Measurements from ENCODE around the gene CHL1. TPM values are rescaled to one million over a fixed set of nuclear protein-coding genes. Genes with fewer than 3 reads are reported as not detected.

Gene CHL1
- polyA plus RNA-seq, 2 of the 4 experiments (the other 2 are of a cell fraction): 0.05 TPM; not detected in 1

- TF ChIP-seq, protein P1, sequence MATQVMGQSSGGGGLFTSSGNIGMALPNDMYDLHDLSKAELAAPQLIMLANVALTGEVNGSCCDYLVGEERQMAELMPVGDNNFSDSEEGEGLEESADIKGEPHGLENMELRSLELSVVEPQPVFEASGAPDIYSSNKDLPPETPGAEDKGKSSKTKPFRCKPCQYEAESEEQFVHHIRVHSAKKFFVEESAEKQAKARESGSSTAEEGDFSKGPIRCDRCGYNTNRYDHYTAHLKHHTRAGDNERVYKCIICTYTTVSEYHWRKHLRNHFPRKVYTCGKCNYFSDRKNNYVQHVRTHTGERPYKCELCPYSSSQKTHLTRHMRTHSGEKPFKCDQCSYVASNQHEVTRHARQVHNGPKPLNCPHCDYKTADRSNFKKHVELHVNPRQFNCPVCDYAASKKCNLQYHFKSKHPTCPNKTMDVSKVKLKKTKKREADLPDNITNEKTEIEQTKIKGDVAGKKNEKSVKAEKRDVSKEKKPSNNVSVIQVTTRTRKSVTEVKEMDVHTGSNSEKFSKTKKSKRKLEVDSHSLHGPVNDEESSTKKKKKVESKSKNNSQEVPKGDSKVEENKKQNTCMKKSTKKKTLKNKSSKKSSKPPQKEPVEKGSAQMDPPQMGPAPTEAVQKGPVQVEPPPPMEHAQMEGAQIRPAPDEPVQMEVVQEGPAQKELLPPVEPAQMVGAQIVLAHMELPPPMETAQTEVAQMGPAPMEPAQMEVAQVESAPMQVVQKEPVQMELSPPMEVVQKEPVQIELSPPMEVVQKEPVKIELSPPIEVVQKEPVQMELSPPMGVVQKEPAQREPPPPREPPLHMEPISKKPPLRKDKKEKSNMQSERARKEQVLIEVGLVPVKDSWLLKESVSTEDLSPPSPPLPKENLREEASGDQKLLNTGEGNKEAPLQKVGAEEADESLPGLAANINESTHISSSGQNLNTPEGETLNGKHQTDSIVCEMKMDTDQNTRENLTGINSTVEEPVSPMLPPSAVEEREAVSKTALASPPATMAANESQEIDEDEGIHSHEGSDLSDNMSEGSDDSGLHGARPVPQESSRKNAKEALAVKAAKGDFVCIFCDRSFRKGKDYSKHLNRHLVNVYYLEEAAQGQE (IDR thresholded peaks at IDR 0.05): no peak
Observed at GRCh38 chr3:354432-354831, 157.9 kb downstream of the CHL1 start (continued).

DNA sequence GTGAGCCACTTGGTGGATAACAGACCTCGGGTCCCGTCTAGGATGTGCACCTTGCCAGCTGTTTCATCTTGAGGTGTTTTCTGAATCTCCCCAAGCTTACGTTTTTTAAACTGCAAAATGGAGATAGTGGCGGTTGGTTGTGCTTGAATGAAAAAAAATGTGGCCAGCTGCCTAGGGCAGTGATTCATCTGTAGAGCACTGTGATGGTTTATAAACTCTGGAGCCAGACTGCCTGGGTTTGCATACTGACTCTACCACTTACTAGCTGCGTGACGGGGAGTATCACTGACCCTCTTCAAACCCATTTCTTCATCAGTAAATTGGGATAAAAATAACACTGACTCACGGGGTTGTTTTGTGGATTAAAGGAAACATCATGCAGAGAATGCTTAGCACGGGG is 159.1 kb downstream of the CHL1 start:
- Histone ChIP-seq H3K9me3 (no peaks in the 10 kb centered on the region), H3K4me1 (no peaks in the 10 kb centered on the region), H3K4me3 (no peak overlapping the region), H3K4me2 (no peak overlapping the region), H3K27ac (no peak overlapping the region)
- ChIA-PET POLR2A (interaction anchor here (0.8 kb wide), 1 partner anchor 344 kb away, joined by 3 read pairs; no protein-coding TSS in a partner anchor), CTCF (interaction anchor here (1.9 to 5.8 kb wide), 3 partner anchors 8 to 314 kb away, joined by 4 to 67 read pairs (median 12); no protein-coding TSS in a partner anchor)
- TF ChIP-seq JUNB (IDR thresholded peaks at IDR 0.05) (no peak), RARB (CRISPR knock-in tag; IDR thresholded peaks at IDR 0.05) (no peak), JUN (IDR thresholded peaks at IDR 0.05) (no peak), RCOR1 (IDR thresholded peaks at IDR 0.05; ENCODE audit: low read depth, low read length) (no peak), CBX8 (IDR thresholded peaks at IDR 0.05) (no peak), FOSB (CRISPR knock-in tag; IDR thresholded peaks at IDR 0.05) (no peak), KDM1A (IDR thresholded peaks at IDR 0.05; ENCODE audit: low read depth) (no peak), EP300 (IDR thresholded peaks at IDR 0.05) (no peak), POLR2A (IDR thresholded peaks at IDR 0.05; ENCODE audit: low read length) (no peak), ESRRA (IDR thresholded peaks at IDR 0.05; ENCODE audit: borderline replicate concordance, low read length) (no peak), MAFK (IDR thresholded peaks at IDR 0.05; ENCODE audit: partially characterized antibody) (no peak), EHF (CRISPR knock-in tag; IDR thresholded peaks at IDR 0.05) (no peak)
- TF ChIP-seq, protein P2, sequence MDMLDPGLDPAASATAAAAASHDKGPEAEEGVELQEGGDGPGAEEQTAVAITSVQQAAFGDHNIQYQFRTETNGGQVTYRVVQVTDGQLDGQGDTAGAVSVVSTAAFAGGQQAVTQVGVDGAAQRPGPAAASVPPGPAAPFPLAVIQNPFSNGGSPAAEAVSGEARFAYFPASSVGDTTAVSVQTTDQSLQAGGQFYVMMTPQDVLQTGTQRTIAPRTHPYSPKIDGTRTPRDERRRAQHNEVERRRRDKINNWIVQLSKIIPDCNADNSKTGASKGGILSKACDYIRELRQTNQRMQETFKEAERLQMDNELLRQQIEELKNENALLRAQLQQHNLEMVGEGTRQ (IDR thresholded peaks at IDR 0.05): no peak
- TF ChIP-seq, protein P3, sequence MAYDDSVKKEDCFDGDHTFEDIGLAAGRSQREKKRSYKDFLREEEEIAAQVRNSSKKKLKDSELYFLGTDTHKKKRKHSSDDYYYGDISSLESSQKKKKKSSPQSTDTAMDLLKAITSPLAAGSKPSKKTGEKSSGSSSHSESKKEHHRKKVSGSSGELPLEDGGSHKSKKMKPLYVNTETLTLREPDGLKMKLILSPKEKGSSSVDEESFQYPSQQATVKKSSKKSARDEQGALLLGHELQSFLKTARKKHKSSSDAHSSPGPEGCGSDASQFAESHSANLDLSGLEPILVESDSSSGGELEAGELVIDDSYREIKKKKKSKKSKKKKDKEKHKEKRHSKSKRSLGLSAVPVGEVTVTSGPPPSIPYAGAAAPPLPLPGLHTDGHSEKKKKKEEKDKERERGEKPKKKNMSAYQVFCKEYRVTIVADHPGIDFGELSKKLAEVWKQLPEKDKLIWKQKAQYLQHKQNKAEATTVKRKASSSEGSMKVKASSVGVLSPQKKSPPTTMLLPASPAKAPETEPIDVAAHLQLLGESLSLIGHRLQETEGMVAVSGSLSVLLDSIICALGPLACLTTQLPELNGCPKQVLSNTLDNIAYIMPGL (CRISPR knock-in tag; IDR thresholded peaks at IDR 0.05; ENCODE audit: borderline replicate concordance): no peak
- no peak for ATAC-seq
- WGBS (ENCODE audit: missing lambda C conversion rate): 17% methylated on average over 8 of the region's 8 CpGs
- no peak for DNase-seq (ENCODE audit: low read depth in 1 of 2, low spot score in 1 of 2)
- no peak for FAIRE-seq

GRCh38 chr3:356952-357351 is 160.4 kb downstream of the CHL1 start:
- CTCF ChIA-PET: interaction anchor here (2.8 kb wide), 1 partner anchor 314 kb away, joined by 9 read pairs; no protein-coding TSS in a partner anchor
- DNase-seq (ENCODE audit: low read depth in 1 of 2, low spot score in 1 of 2): no peak
- TF ChIP-seq CEBPB (IDR thresholded peaks at IDR 0.05) (no peak), POLR2AphosphoS2 (conservative IDR thresholded peaks at IDR 0.05; ENCODE audit: low read length) (no peak), KDM5A (IDR thresholded peaks at IDR 0.05) (no peak), FOXS1 (CRISPR knock-in tag; IDR thresholded peaks at IDR 0.05) (no peak), EHF (CRISPR knock-in tag; IDR thresholded peaks at IDR 0.05) (no peak), POLR2A (IDR thresholded peaks at IDR 0.05; ENCODE audit: low read length) (no peak), HDAC2 (IDR thresholded peaks at IDR 0.05) (no peak), MAZ (IDR thresholded peaks at IDR 0.05; ENCODE audit: borderline replicate concordance, low read depth, low read length) (no peak), ZC3H11A (IDR thresholded peaks at IDR 0.05) (no peak), MYC (IDR thresholded peaks at IDR 0.05; ENCODE audit: borderline replicate concordance, low read length) (no peak), TP53 (CRISPR knock-in tag; IDR thresholded peaks at IDR 0.05) (no peak), CBX2 (IDR thresholded peaks at IDR 0.05; ENCODE audit: borderline replicate concordance, low read depth) (no peak), RARB (CRISPR knock-in tag; IDR thresholded peaks at IDR 0.05) (no peak), GATA3 (IDR thresholded peaks at IDR 0.05; ENCODE audit: borderline replicate concordance) (no peak)
- TF ChIP-seq, protein P3 (CRISPR knock-in tag; IDR thresholded peaks at IDR 0.05; ENCODE audit: borderline replicate concordance): no peak
- TF ChIP-seq, protein P2 (IDR thresholded peaks at IDR 0.05): no peak

More at GRCh38 chr3:356952-357351, 160.4 kb downstream of the CHL1 start:
- FAIRE-seq (no peak), ATAC-seq (no peak)
- Histone ChIP-seq H3K27ac (no peak overlapping the region), H3K4me1 (no peaks in the 10 kb centered on the region), H3K4me3 (no peak overlapping the region), H3K4me2 (no peak overlapping the region), H3K9me3 (no peaks in the 10 kb centered on the region)
- POLR2A ChIA-PET: no interaction called here
- WGBS (ENCODE audit: missing lambda C conversion rate): 27% methylated on average over 4 of the region's 4 CpGs

Data from A549 (cell line).